Hepatocyte (in vitro differentiated cells): Measurements from ENCODE around the gene FBXL15. TPM values are rescaled to one million over a fixed set of nuclear protein-coding genes. Genes with fewer than 3 reads are reported as not detected.

Source experiments
- DNase-seq: peaks from one replicate; pipeline ENCODE4 v3.0.0-alpha.2; 2016; ENCODE audit warnings: low spot score
- H2AFZ ChIP-seq: fragments of 200-600 bp; sonication (generic); 2 replicates; pipeline ENCODE4 v1.6.0; 2016; ENCODE audit warnings: antibody characterized with exemption, mild to moderate bottlenecking
- H3K27ac ChIP-seq: fragments of 200-600 bp; sonication (generic); 2 replicates; pipeline ENCODE4 v1.5.1; 2016; ENCODE audit warnings: mild to moderate bottlenecking
- H3K27me3 ChIP-seq: fragments of 200-600 bp; sonication (generic); 2 replicates; pipeline ENCODE4 v1.6.1; 2016
- H3K36me3 ChIP-seq: fragments of 200-600 bp; sonication (generic); replicated peaks from 2 replicates; pipeline ENCODE4 v1.5.1; 2016; ENCODE audit warnings: low read depth; ENCODE audit not compliant: insufficient read depth
- H3K4me1 ChIP-seq: fragments of 200-600 bp; sonication (generic); 2 replicates; pipeline ENCODE4 v1.5.1; 2016; ENCODE audit warnings: mild to moderate bottlenecking, moderate library complexity; ENCODE audit not compliant: insufficient read depth
- H3K4me2 ChIP-seq: fragments of 200-600 bp; sonication (generic); 2 replicates; pipeline ENCODE4 v1.6.0; 2016
- H3K4me3 ChIP-seq: fragments of 200-600 bp; sonication (generic); 2 replicates; pipeline ENCODE4 v1.5.1; 2016; ENCODE audit warnings: mild to moderate bottlenecking
- H3K79me2 ChIP-seq: fragments of 200-600 bp; sonication (generic); 2 replicates; pipeline ENCODE4 v1.6.0; 2017; ENCODE audit warnings: mild to moderate bottlenecking
- H3K9me2 ChIP-seq: fragments of 200-600 bp; sonication (generic); replicated peaks from 2 replicates; pipeline ENCODE4 v1.6.0; 2017; ENCODE audit warnings: mild to moderate bottlenecking; ENCODE audit not compliant: insufficient read depth
- H3K9me3 ChIP-seq: fragments of 200-600 bp; sonication (generic); 2 replicates; pipeline ENCODE4 v1.5.1; 2016; ENCODE audit warnings: low read depth, mild to moderate bottlenecking
- H4K20me1 ChIP-seq: fragments of 200-600 bp; sonication (generic); 2 replicates; pipeline ENCODE4 v1.6.0; 2016; ENCODE audit warnings: mild to moderate bottlenecking; ENCODE audit not compliant: insufficient read depth, poor library complexity, severe bottlenecking
- CTCF ChIP-seq: fragments of 200-600 bp; sonication (generic); IDR thresholded peaks from 2 replicates; pipeline ENCODE4 v1.5.1; 2016; ENCODE audit warnings: antibody characterized with exemption, mild to moderate bottlenecking; ENCODE audit not compliant: poor library complexity
- EZH2 ChIP-seq: fragments of 200-600 bp; sonication (generic); IDR thresholded peaks from 2 replicates; pipeline ENCODE4 v1.6.1; 2016; ENCODE audit warnings: antibody characterized with exemption, mild to moderate bottlenecking, borderline replicate concordance
- EZH2phosphoT487 ChIP-seq: fragments of 200-600 bp; sonication (generic); IDR thresholded peaks from one replicate; pipeline ENCODE4 v1.6.1; 2018; ENCODE audit warnings: antibody characterized with exemption, mild to moderate bottlenecking, low read depth, moderate library complexity; ENCODE audit not compliant: unreplicated experiment, severe bottlenecking
- WGBS: methylation state at CpG from one replicate; pipeline ENCODE4 v1.1.6; 2016; ENCODE audit warnings: low lambda C conversion rate; ENCODE audit errors: missing lambda C conversion rate; 5-methylcytosine and 5-hydroxymethylcytosine counted together
- polyA plus RNA-seq: library from polyadenylated mRNA; unstranded; fragments of >200 nt; fragmentation: Nextera tagmentation; extraction: Ambion mirVana; gene quantifications from 2 replicates; pipeline ENCODE4 v1.2.1, GENCODE V29; 2016
- total RNA-seq: library from RNA; depleted of rRNA; stranded (reverse); fragments of >200 nt; gene quantifications from 2 replicates; pipeline ENCODE4 v1.2.3, GENCODE V29; 2014

FBXL15 gene
- total and polyA plus RNA-seq, 2 experiments from 2014 or later: 16.3 to 42.3 TPM

- Histone ChIP-seq H3K27ac (peak overlapping the region; percentile 88), H3K9me3 (no peaks in the 10 kb centered on the region), H3K36me3 (no peaks in the 10 kb centered on the region), H3K27me3 (peaks cover 36% of the 10 kb centered on the region), H3K4me2 (peak overlapping the region; percentile 96), H3K79me2 (no peaks in the 10 kb centered on the region), H2AFZ (peak overlapping the region; percentile 62), H3K9me2 (no peaks in the 10 kb centered on the region), H3K4me3 (peak overlapping the region; percentile 49), H3K4me1 (peaks cover 11% of the 10 kb centered on the region), H4K20me1 (no peaks in the 10 kb centered on the region)
- TF ChIP-seq EZH2: no peak
- TF ChIP-seq CTCF: no peak
- no peak for TF ChIP-seq EZH2phosphoT487
- DNase-seq: peak; percentile 73
- 10% methylated on average over 26 of the region's 48 CpGs for WGBS
Observed at GRCh38 chr10:102410429-102411073, 10.1 kb upstream of the FBXL15 start.

- H3K9me3 ChIP-seq: no peaks in the 10 kb centered on the region
- no peaks in the 10 kb centered on the region for H3K9me2 ChIP-seq
- no peak overlapping the region for H3K4me3 ChIP-seq
- H3K27ac ChIP-seq: no peak overlapping the region
- no peak for DNase-seq
- 90% methylated on average over 14 of the region's 14 CpGs for WGBS
- H2AFZ ChIP-seq: no peak overlapping the region
- H3K36me3 ChIP-seq: no peaks in the 10 kb centered on the region
- no peak for TF ChIP-seq EZH2
- peak overlapping the region; percentile 96 for H3K4me2 ChIP-seq
- H3K4me1 ChIP-seq: peaks cover 11% of the 10 kb centered on the region
- H4K20me1 ChIP-seq: no peaks in the 10 kb centered on the region
- no peaks in the 10 kb centered on the region for H3K79me2 ChIP-seq
- H3K27me3 ChIP-seq: peaks cover 36% of the 10 kb centered on the region
Observed at GRCh38 chr10:102411341-102412255, 9.0 kb upstream of the FBXL15 start.

GRCh38 chr10:102412293-102412692, 8.3 kb upstream of the FBXL15 start:
- Histone ChIP-seq H3K27me3 (peaks cover 38% of the 10 kb centered on the region), H3K27ac (no peak overlapping the region), H2AFZ (no peak overlapping the region), H3K4me2 (no peak overlapping the region), H3K36me3 (no peaks in the 10 kb centered on the region), H3K4me1 (peaks cover 11% of the 10 kb centered on the region), H3K79me2 (no peaks in the 10 kb centered on the region), H4K20me1 (no peaks in the 10 kb centered on the region), H3K9me3 (no peaks in the 10 kb centered on the region), H3K4me3 (no peak overlapping the region), H3K9me2 (no peaks in the 10 kb centered on the region)
- TF ChIP-seq EZH2phosphoT487 (no peak), EZH2 (no peak), CTCF (no peak)
- WGBS: 91% methylated on average over 10 of the region's 10 CpGs
- DNase-seq: no peak

- H3K36me3 ChIP-seq: no peaks in the 10 kb centered on the region
- no peak overlapping the region for H3K4me3 ChIP-seq
- peaks cover 36% of the 10 kb centered on the region for H3K27me3 ChIP-seq
- H2AFZ ChIP-seq: no peak overlapping the region
- H3K27ac ChIP-seq: no peak overlapping the region
- H3K79me2 ChIP-seq: no peaks in the 10 kb centered on the region
- WGBS: 54% methylated on average over 5 of the region's 5 CpGs
- no peak for DNase-seq
- H3K4me1 ChIP-seq: peaks cover 11% of the 10 kb centered on the region
- no peaks in the 10 kb centered on the region for H3K9me3 ChIP-seq
- H3K9me2 ChIP-seq: no peaks in the 10 kb centered on the region
- H3K4me2 ChIP-seq: no peak overlapping the region
- TF ChIP-seq EZH2phosphoT487 (no peak), CTCF (no peak), EZH2 (no peak)
- H4K20me1 ChIP-seq: no peaks in the 10 kb centered on the region
Observed at GRCh38 chr10:102413053-102413705, 7.5 kb upstream of the FBXL15 start.
